MG63 (cell line): Measurements from ENCODE around the gene RPL26. TPM values are rescaled to one million over a fixed set of nuclear protein-coding genes. Genes with fewer than 3 reads are reported as not detected.
"Not testable (repeated sequence)": the region's sequence is repeated elsewhere in the genome, so short reads cannot be mapped to it uniquely, and the experiment has no call there.

Experiments used
- DNase-seq: peaks from one replicate; pipeline ENCODE4 v3.0.0-alpha.2; 2020
- H3K27me3 ChIP-seq: fragments of 250-450 bp; sonication (Bioruptor Pico); 2 replicates; pipeline ENCODE4 v1.5.1; 2020; ENCODE audit warnings: mild to moderate bottlenecking, moderate library complexity
- H3K36me3 ChIP-seq: fragments of 250-450 bp; sonication (Bioruptor Pico); 2 replicates; pipeline ENCODE4 v1.5.1; 2020; ENCODE audit warnings: mild to moderate bottlenecking, moderate library complexity
- H3K4me3 ChIP-seq: fragments of 250-450 bp; sonication (Bioruptor Pico); 2 replicates; pipeline ENCODE4 v1.5.1; 2020; ENCODE audit warnings: mild to moderate bottlenecking, moderate library complexity
- H3K9me3 ChIP-seq: fragments of 250-450 bp; sonication (Bioruptor Pico); 2 replicates; pipeline ENCODE4 v1.5.1; 2020; ENCODE audit warnings: mild to moderate bottlenecking, moderate library complexity
- total RNA-seq: library from RNA; depleted of rRNA; stranded (reverse); fragments of >200 nt; shearing (Covaris generic); gene quantifications from 2 replicates; pipeline ENCODE4 v1.2.3, GENCODE V29; 2014; ENCODE audit warnings: low replicate concordance

Gene RPL26
- total RNA-seq, 1 experiment from 2014 or later: 5,040 TPM

GRCh38 chr17:8380049-8380448 lies 2.9 kb downstream of the RPL26 start:
- H3K27me3 ChIP-seq: no peaks in the 10 kb centered on the region
- peaks cover 64% of the 10 kb centered on the region for H3K36me3 ChIP-seq
- DNase-seq: no peak
- peak overlapping the region; percentile 88 for H3K4me3 ChIP-seq
- no peaks in the 10 kb centered on the region for H3K9me3 ChIP-seq

DNA sequence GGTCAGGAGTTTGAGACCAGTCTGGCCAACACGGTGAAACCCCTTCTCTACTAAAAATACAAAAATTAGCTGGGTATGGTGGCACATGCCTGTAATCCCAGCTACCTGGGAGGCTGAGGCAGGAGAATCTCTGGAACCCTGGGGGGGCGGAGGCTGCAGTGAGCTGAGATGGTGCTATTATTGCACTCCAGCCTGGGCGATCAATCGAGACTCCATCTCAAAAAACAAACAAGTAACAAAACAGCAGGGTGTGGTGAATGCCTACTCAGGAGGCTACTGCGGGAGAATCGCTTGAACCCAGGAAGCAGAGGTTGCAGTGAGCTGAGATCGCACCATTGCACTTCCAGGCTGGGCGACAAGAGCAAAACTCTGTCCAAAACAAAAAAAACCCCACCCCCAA lies 4.9 kb downstream of the RPL26 start:
- not testable (repeated sequence) for H3K9me3 ChIP-seq, H3K27me3 ChIP-seq, DNase-seq, H3K4me3 ChIP-seq
- H3K36me3 ChIP-seq: peaks cover 64% of the 10 kb centered on the region

DNA sequence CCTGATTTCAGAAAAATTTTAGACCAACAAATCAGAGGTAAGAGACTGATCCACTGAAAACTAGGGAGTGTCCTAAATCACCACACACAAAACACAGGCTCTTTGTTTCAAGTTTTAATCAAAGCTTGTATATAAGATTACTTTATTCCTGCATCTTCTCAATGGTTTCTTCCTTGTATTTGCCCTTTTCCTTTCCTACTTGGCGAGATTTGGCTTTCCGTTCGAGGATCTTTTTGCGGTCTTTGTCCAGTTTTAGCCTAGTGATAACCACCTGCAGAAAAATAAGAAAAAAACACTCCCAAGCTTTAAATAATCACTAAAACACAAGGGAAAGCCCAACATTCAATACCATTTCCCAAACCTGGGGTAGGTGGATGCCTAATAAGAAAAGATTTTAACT lies 5.6 kb downstream of the RPL26 start:
- Histone ChIP-seq H3K9me3 (no peaks in the 10 kb centered on the region), H3K27me3 (no peaks in the 10 kb centered on the region), H3K4me3 (peak overlapping the region; percentile 54), H3K36me3 (peaks cover 61% of the 10 kb centered on the region)
- no peak for DNase-seq

DNA sequence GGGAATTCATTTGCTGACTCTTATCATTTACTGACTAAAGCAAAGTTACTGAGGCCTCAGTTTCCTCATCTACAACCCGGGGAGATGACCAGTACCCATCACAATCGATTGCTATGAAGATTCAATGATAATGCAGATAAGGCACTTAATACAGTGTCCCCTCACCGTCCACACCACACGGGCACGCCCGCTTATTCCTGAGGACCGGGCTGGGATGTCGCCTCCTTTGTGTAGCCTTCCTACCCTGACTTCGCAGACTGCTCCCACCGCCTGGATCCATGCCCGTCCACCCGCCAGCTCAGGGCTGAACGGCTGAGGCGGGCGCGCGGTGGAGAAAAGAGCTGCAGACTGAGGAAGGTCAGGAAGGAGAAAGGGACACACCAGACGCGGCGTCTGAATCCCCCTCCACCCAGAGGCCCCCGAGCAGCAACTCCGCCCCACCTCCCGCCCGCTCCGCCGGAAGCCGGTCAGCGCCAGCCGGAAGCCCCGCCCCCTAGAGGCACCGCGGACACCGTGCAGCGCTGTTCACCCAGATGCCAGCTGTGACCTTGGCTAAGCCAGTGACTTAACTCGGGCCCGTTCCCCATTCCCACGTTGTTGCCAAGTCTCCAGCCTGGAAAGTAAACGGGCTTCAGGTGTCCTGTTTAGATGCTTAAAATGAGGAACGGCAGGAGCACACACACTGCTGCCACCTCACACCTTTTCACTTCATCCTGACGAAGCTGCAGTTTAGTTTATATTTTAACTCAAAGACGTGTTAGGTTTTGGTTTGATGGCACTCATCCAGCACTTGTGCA lies 6.5 kb downstream of the RPL26 start, which contains the start of gene KRABD2:
KRABD2 (minus strand) TSS at position 434 of the 797 bp plus-strand sequence.
- DNase-seq: peak; percentile 96
- H3K9me3 ChIP-seq: no peaks in the 10 kb centered on the region
- peak within 1 kb of the TSS; percentile 54 for H3K4me3 ChIP-seq
- H3K27me3 ChIP-seq: no peaks in the 10 kb centered on the region
- H3K36me3 ChIP-seq: peaks cover 51% of the 10 kb centered on the region

- Histone ChIP-seq H3K36me3 (peaks cover 45% of the 10 kb centered on the region), H3K4me3 (peak overlapping the region; percentile 54), H3K9me3 (no peaks in the 10 kb centered on the region), H3K27me3 (no peaks in the 10 kb centered on the region)
- DNase-seq: no peak
Observed at GRCh38 chr17:8375738-8376259, 7.2 kb downstream of the RPL26 start.

GRCh38 chr17:8373856-8374255 lies 9.1 kb downstream of the RPL26 start:
- H3K4me3 ChIP-seq, DNase-seq, H3K27me3 ChIP-seq, H3K9me3 ChIP-seq: not testable (repeated sequence)
- H3K36me3 ChIP-seq: peaks cover 30% of the 10 kb centered on the region

- Histone ChIP-seq H3K4me3 (no peak overlapping the region), H3K27me3 (no peaks in the 10 kb centered on the region)
- no peak for DNase-seq
Observed at GRCh38 chr17:8372422-8372821, 10.6 kb downstream of the RPL26 start.

DNA sequence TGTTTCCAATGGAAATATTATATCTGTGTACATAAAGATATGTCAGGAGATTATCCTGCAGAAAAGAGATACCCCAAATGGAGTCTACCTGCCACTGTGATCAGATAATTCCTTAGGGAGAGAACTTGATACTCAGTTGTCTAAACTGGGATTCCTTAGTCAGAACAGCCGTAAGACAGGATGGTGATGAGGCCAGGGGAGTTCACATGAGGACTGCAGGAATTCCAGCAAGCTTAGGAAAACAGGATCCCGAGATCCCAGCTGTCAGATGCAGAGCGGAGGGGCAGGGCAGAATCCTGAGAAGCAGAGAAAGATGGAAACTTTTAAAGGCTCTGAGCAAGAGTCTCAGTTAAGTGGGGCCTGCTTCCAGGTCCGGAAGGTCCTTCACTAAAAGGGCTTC lies 11.2 kb downstream of the RPL26 start:
- Histone ChIP-seq H3K27me3 (no peaks in the 10 kb centered on the region), H3K9me3 (no peaks in the 10 kb centered on the region), H3K4me3 (no peak overlapping the region), H3K36me3 (peaks cover 10% of the 10 kb centered on the region)
- no peak for DNase-seq

More at GRCh38 chr17:8372422-8372821, 10.6 kb downstream of the RPL26 start:
- peaks cover 16% of the 10 kb centered on the region for H3K36me3 ChIP-seq
- H3K9me3 ChIP-seq: no peaks in the 10 kb centered on the region

GRCh38 chr17:8369944-8370343 lies 13.0 kb downstream of the RPL26 start:
- DNase-seq: no peak
- Histone ChIP-seq H3K9me3 (no peaks in the 10 kb centered on the region), H3K36me3 (peaks cover 5% of the 10 kb centered on the region; the same call in 1 of the 2 replicates), H3K4me3 (no peak overlapping the region), H3K27me3 (no peaks in the 10 kb centered on the region)

- DNase-seq: no peak
Observed at GRCh38 chr17:8368193-8368592, 14.8 kb downstream of the RPL26 start.

DNA sequence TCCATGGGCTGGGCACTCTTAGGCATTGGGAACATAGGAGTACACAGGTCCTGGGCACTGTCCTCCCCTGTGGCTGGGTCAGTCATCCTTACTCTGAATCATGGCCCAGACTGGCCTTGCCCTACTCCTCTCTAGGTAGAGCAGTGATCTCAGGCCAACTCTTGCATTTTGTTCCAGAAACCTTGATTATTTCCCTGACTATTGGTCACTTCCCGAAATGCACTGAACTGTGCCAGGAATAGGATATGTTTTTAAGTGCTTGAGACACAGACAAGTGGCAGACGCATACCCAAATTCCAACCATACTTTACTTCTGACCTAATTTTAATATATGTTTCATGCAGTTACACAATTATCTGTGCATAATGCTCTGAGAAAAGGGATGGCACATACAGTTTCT lies 16.8 kb downstream of the RPL26 start:
- H3K27me3 ChIP-seq: no peaks in the 10 kb centered on the region
- peak; percentile 90 for DNase-seq
- peaks cover 5% of the 10 kb centered on the region; the same call in 1 of the 2 replicates for H3K36me3 ChIP-seq
- no peaks in the 10 kb centered on the region for H3K9me3 ChIP-seq
- H3K4me3 ChIP-seq: no peak overlapping the region

More at GRCh38 chr17:8368193-8368592, 14.8 kb downstream of the RPL26 start:
- Histone ChIP-seq H3K27me3 (no peaks in the 10 kb centered on the region), H3K4me3 (no peak overlapping the region), H3K36me3 (peaks cover 5% of the 10 kb centered on the region; the same call in 1 of the 2 replicates), H3K9me3 (no peaks in the 10 kb centered on the region)

GRCh38 chr17:8365143-8365542 lies 17.9 kb downstream of the RPL26 start:
- peak; percentile 76 for DNase-seq

GRCh38 chr17:8362651-8363332 lies 20.2 kb downstream of the RPL26 start:
- no peaks in the 10 kb centered on the region for H3K9me3 ChIP-seq
- no peaks in the 10 kb centered on the region; the same call in 1 of the 2 replicates for H3K36me3 ChIP-seq
- peak; percentile 97 for DNase-seq
- H3K4me3 ChIP-seq: no peak overlapping the region
- H3K27me3 ChIP-seq: no peaks in the 10 kb centered on the region

More at GRCh38 chr17:8365143-8365542, 17.9 kb downstream of the RPL26 start:
- Histone ChIP-seq H3K4me3 (no peak overlapping the region), H3K36me3 (peaks cover 5% of the 10 kb centered on the region; the same call in 1 of the 2 replicates), H3K27me3 (no peaks in the 10 kb centered on the region), H3K9me3 (no peaks in the 10 kb centered on the region)

DNA sequence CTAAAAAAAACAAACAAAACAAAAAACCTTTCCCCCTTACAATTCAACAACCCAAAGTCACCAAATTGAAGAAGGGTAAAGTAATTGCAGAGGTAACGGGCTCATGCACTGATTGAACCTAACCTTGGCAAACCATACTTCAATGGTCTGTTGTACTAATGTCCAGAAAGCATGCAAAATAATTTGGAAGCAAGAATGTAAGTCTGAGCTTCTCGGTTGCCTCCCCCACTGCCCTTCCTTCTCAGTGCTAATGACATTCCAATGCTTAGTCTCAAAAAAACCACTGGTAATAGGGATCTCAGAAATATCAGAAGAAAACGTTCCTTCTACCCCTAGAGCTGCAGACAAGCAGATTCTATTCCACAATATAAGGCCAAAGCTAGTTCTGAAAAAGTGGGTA lies 22.2 kb downstream of the RPL26 start:
- Histone ChIP-seq H3K27me3 (no peaks in the 10 kb centered on the region), H3K9me3 (no peaks in the 10 kb centered on the region), H3K4me3 (no peak overlapping the region), H3K36me3 (no peaks in the 10 kb centered on the region; the same call in 1 of the 2 replicates)
- DNase-seq: no peak

DNA sequence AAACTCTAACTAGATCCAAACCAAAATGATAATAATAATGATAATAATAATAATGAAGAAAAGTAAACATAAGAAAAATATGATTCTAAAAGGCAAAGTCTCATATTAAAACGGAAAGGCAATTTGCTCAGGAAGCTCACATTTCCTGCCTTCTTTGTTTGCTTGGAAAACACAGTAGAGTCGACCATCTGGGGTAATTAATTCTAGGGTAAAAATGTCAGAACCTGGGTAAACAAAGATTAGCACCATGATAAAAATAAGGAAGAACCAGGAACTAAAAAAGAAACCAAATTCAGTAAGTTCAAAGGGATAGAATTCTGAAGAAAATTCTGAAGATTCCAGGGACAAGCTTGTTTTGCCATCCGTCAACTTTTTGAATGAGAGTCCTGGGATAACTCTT lies 22.7 kb downstream of the RPL26 start:
- no peak overlapping the region for H3K4me3 ChIP-seq
- H3K9me3 ChIP-seq: no peaks in the 10 kb centered on the region
- H3K36me3 ChIP-seq: no peaks in the 10 kb centered on the region; the same call in 1 of the 2 replicates
- DNase-seq: no peak
- no peaks in the 10 kb centered on the region for H3K27me3 ChIP-seq

GRCh38 chr17:8359769-8360168 lies 23.2 kb downstream of the RPL26 start:
- H3K27me3 ChIP-seq: no peaks in the 10 kb centered on the region
- H3K36me3 ChIP-seq: no peaks in the 10 kb centered on the region; the same call in 1 of the 2 replicates
- no peak overlapping the region for H3K4me3 ChIP-seq
- DNase-seq: peak; percentile 63
- H3K9me3 ChIP-seq: no peaks in the 10 kb centered on the region

- Histone ChIP-seq H3K4me3 (no peak overlapping the region), H3K9me3 (no peaks in the 10 kb centered on the region), H3K27me3 (no peaks in the 10 kb centered on the region), H3K36me3 (no peaks in the 10 kb centered on the region)
- no peak for DNase-seq
Observed at GRCh38 chr17:8357910-8358309, 25.1 kb downstream of the RPL26 start.
